Gastrocnemius medialis (tissue), 4 donors: ENCODE results near the gene ARHGAP27. TPM values are rescaled to one million over a fixed set of nuclear protein-coding genes. Genes with fewer than 3 reads are reported as not detected.
"Not testable (repeated sequence)": the region's sequence is repeated elsewhere in the genome, so short reads cannot be mapped to it uniquely, and the experiment has no call there.

ENCODE experiments used
- ATAC-seq, 2 donors: fragments of 150-250 bp; one replicate each; pipeline ENCODE4 v1.9.1; 2016
- DNase-seq, 2 donors: peaks; one replicate each; pipeline ENCODE4 v3.0.0-alpha.2; 2019
- H3K27ac ChIP-seq, 4 donors: fragments of 200-600 bp; sonication (generic); 1 replicate in 1 of 4; 2 replicates in 3 of 4; pipeline ENCODE4 v1.5.1; 2016 to 2018; ENCODE audit warnings: mild to moderate bottlenecking in 2 of 4, moderate library complexity in 1 of 4
- H3K27me3 ChIP-seq, 3 donors: fragments of 200-600 bp; sonication (generic) in 2 of 3; 1 replicate in 1 of 3; 2 replicates in 2 of 3; pipeline versions ENCODE4 v1.5.1 to v1.6.0; 2016 to 2019; ENCODE audit warnings: mild to moderate bottlenecking in 1 of 3, moderate library complexity in 1 of 3
- H3K36me3 ChIP-seq, 2 donors: fragments of 200-600 bp; sonication (generic) in 1 of 2; one replicate each; pipeline ENCODE4 v1.5.1; 2017 to 2018
- H3K4me1 ChIP-seq, 2 donors: fragments of 200-600 bp; sonication (generic) in 1 of 2; one replicate each; pipeline ENCODE4 v1.5.1; 2016 to 2017; ENCODE audit warnings: mild to moderate bottlenecking in 2 of 2
- H3K4me3 ChIP-seq, 4 donors: fragments of 200-600 bp; sonication (generic) in 3 of 4; 1 replicate in 1 of 4; 2 replicates in 3 of 4; pipeline ENCODE4 v1.5.1; 2016 to 2019; ENCODE audit warnings: mild to moderate bottlenecking in 2 of 4
- H3K9me3 ChIP-seq, 3 donors: fragments of 200-600 bp; sonication (generic) in 2 of 3; 1 replicate in 1 of 3; 2 replicates in 2 of 3; pipeline ENCODE4 v1.5.1; 2016 to 2019
- CTCF ChIP-seq, 5 experiments: fragments of 450-650 bp in 3 of 5; fragments of 200-600 bp in 2 of 5; sonication (generic) in 2 of 5; IDR thresholded peaks in 4 of 5; conservative IDR thresholded peaks in 1 of 5; 1 replicate in 4 of 5; 2 replicates in 1 of 5; pipeline ENCODE4 v1.5.1; 2016 to 2019; ENCODE audit warnings: antibody characterized with exemption in 5 of 5, mild to moderate bottlenecking in 3 of 5, moderate library complexity in 3 of 5
- POLR2A ChIP-seq, 2 donors: fragments of 450-650 bp; IDR thresholded peaks; one replicate each; pipeline ENCODE4 v1.6.1; 2017; ENCODE audit warnings: antibody characterized with exemption in 2 of 2, mild to moderate bottlenecking in 2 of 2, moderate library complexity in 2 of 2
- in situ Hi-C, 4 donors: fragments of 200-750 bp; cut with MboI; loops; one replicate each; pipeline versions ENCODE4 v1.15.0 to v1.8.0; 2017; ENCODE audit warnings: low sequenced_read_pairs in 4 of 4
- intact Hi-C: fragments of 100-400 bp; cut with DNase I; formaldehyde crosslinking; loops from one replicate; pipeline ENCODE4 v1.15.1; 2023; ENCODE audit warnings: low total_unique reads
- total RNA-seq, 4 donors: library from RNA; depleted of rRNA; stranded (reverse); fragments of >200 nt; gene quantifications; one replicate each; pipeline versions ENCODE4 v1.1.0 to v1.2.3, GENCODE V29; 2016

ARHGAP27 gene
- total RNA-seq, 4 donors from 2014 or later, result 4.2 to 6.0 (median 5.1) TPM

GRCh38 chr17:45346216-45347015 lies 86.3 kb downstream of the ARHGAP27 start:
- Histone ChIP-seq H3K36me3 (no peaks in the 10 kb centered on the region), H3K27me3 (no peaks in the 10 kb centered on the region), H3K4me1 (no peaks in the 10 kb centered on the region), H3K9me3 (no peaks in the 10 kb centered on the region), H3K27ac (peak overlapping the region in 3 of 4 donors; percentile 7 to 30 (median 7)), H3K4me3 (no peak overlapping the region)
- ATAC-seq (peak in 1 of 2 donors; percentile 25), DNase-seq (no peak)
- intact Hi-C loops, result no loop called here
- TF ChIP-seq POLR2A (IDR thresholded peaks at IDR 0.05) (no peak), CTCF (IDR thresholded peaks at IDR 0.05 in 4 of 5, conservative IDR thresholded peaks at IDR 0.05 in 1 of 5) (no peak)
- in situ Hi-C loops, result no loop called here

- in situ Hi-C loops, result no loop called here
- Histone ChIP-seq H3K27me3 (no peaks in the 10 kb centered on the region), H3K36me3 (no peaks in the 10 kb centered on the region), H3K4me3 (no peak overlapping the region), H3K4me1 (no peaks in the 10 kb centered on the region), H3K9me3 (no peaks in the 10 kb centered on the region), H3K27ac (peak overlapping the region in 3 of 4 donors; percentile 7 to 30 (median 7))
- intact Hi-C loops, result no loop called here
- peak in 1 of 2 donors; percentile 35 for DNase-seq
- TF ChIP-seq CTCF (IDR thresholded peaks at IDR 0.05 in 4 of 5, conservative IDR thresholded peaks at IDR 0.05 in 1 of 5), result no peak
- no peak for TF ChIP-seq POLR2A (IDR thresholded peaks at IDR 0.05)
- ATAC-seq, result peak; percentile 61 to 72
Measured at GRCh38 chr17:45345554-45346215, 87.0 kb downstream of the ARHGAP27 start.

GRCh38 chr17:45345246-45345553 lies 87.5 kb downstream of the ARHGAP27 start:
- no peaks in the 10 kb centered on the region for H3K4me1 ChIP-seq
- H3K4me3 ChIP-seq, result no peak overlapping the region
- H3K9me3 ChIP-seq, result no peaks in the 10 kb centered on the region
- DNase-seq (no peak), ATAC-seq (no peak)
- TF ChIP-seq POLR2A (IDR thresholded peaks at IDR 0.05) (no peak), CTCF (IDR thresholded peaks at IDR 0.05 in 4 of 5, conservative IDR thresholded peaks at IDR 0.05 in 1 of 5) (no peak)
- intact Hi-C loops (no loop called here), in situ Hi-C loops (no loop called here)
- H3K27me3 ChIP-seq, result no peaks in the 10 kb centered on the region
- H3K27ac ChIP-seq, result peak overlapping the region in 1 of 4 donors; percentile 7
- no peaks in the 10 kb centered on the region for H3K36me3 ChIP-seq

- H3K27me3 ChIP-seq, DNase-seq, H3K9me3 ChIP-seq, in situ Hi-C loops, H3K4me3 ChIP-seq, H3K4me1 ChIP-seq, intact Hi-C loops, H3K36me3 ChIP-seq, H3K27ac ChIP-seq, ATAC-seq: not testable (repeated sequence)
Measured at GRCh38 chr17:45343967-45344664, 88.6 kb downstream of the ARHGAP27 start.

Other genes starting within 250 kb of the ARHGAP27 start
- gene FMNL1, start 211.0 kb downstream of the ARHGAP27 start, total RNA-seq, result 1 to 10 TPM in 3 of 4 donors, under 1 TPM in 1; 0.22 to 5.2 (median 3.0) TPM
- gene SPATA32, start 170.8 kb downstream of the ARHGAP27 start, total RNA-seq, result not detected
- 10 to 100 TPM; 18.0 to 62.8 (median 34.0) TPM for gene MAP3K14, start 115.8 kb downstream of the ARHGAP27 start, total RNA-seq
- 10 to 100 TPM; 27.5 to 86.8 (median 31.3) TPM for gene PLEKHM1, start 57.9 kb upstream of the ARHGAP27 start, total RNA-seq